ENCODE results near the gene SNX21. TPM values are rescaled to one million over a fixed set of nuclear protein-coding genes. Genes with fewer than 3 reads are reported as not detected.
"Not testable (repeated sequence)": the region's sequence is repeated elsewhere in the genome, so short reads cannot be mapped to it uniquely, and the experiment has no call there.

The SNX21 gene, protein sequence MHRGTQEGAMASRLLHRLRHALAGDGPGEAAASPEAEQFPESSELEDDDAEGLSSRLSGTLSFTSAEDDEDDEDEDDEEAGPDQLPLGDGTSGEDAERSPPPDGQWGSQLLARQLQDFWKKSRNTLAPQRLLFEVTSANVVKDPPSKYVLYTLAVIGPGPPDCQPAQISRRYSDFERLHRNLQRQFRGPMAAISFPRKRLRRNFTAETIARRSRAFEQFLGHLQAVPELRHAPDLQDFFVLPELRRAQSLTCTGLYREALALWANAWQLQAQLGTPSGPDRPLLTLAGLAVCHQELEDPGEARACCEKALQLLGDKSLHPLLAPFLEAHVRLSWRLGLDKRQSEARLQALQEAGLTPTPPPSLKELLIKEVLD
- total RNA-seq (2014; rRNA removed; shearing (Covaris generic)): 19.7 and 55.0 TPM in 2 replicates

DNA sequence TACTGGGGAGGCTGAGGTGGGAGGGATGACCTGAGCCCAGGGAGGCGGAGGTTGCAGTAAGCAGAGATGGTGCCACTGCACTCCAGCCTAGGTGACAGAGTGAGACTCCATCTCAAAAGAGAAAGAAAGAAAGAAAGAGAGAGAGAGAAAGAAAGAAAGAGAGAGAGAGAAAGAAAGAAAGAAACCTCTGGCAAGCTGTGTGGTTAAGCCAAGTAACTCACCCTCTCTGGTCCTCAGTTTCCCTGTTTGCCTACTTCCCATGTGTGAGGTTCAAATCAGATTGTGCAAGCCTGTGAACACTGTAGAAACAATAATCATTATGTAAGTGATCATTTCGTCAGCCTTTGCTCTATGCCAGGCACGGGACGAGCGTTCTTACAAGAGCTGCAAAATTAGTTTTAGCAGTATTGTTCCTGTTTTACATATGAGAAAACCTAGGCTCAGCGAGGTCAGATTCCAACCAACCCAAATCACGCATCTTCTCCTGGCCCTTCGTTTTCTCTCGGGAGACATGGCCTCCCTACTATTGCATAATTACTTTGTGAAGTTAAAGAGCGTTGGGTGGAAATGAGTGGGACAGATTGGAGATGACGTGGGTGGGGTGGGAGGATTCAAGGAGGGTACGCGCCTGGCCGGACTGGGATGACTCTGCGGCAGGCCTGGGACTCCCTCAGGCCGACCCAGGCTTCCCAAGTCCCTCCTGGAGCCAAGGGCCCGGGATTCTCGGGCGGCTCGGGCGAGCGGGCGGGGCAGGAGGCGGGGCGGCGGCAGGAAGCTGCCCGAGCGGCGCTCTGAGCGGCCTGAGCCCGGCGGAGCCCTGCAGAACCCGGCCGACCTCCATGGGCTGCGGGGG is at the start of gene SNX21:
Gene SNX21 (plus strand): TSS at position 770 of the 853 bp plus-strand sequence. CDS start 121 bp downstream, outside the sequence.
- H3K9me3 ChIP-seq (replicated peaks): no peaks in the 10 kb centered on the region
- peak; percentile 85 to 89 for DNase-seq (ENCODE audit: low read depth in 1 of 2, low spot score in 2 of 2)
- H3K4me3 ChIP-seq: peak within 1 kb of the TSS; percentile 61
- H3K27me3 ChIP-seq (replicated peaks): no peaks in the 10 kb centered on the region
- H3K27ac ChIP-seq: peak within 1 kb of the TSS; percentile 39
- H3K4me1 ChIP-seq (replicated peaks): peaks cover 26% of the 10 kb centered on the region
- H3K36me3 ChIP-seq: peaks cover 19% of the 10 kb centered on the region

GRCh38 chr20:45788351-45788750 is 45.2 kb upstream of the SNX21 start:
- Histone ChIP-seq H3K27ac (no peak overlapping the region), H3K36me3 (peaks cover 4% of the 10 kb centered on the region; the same call in 1 of the 2 replicates), H3K9me3 (replicated peaks) (no peaks in the 10 kb centered on the region), H3K4me3 (no peak overlapping the region), H3K27me3 (replicated peaks) (peaks cover 3% of the 10 kb centered on the region; the same call in 1 of the 2 replicates), H3K4me1 (replicated peaks) (peaks cover 12% of the 10 kb centered on the region)
- DNase-seq (ENCODE audit: low read depth in 1 of 2, low spot score in 2 of 2): no peak

DNA sequence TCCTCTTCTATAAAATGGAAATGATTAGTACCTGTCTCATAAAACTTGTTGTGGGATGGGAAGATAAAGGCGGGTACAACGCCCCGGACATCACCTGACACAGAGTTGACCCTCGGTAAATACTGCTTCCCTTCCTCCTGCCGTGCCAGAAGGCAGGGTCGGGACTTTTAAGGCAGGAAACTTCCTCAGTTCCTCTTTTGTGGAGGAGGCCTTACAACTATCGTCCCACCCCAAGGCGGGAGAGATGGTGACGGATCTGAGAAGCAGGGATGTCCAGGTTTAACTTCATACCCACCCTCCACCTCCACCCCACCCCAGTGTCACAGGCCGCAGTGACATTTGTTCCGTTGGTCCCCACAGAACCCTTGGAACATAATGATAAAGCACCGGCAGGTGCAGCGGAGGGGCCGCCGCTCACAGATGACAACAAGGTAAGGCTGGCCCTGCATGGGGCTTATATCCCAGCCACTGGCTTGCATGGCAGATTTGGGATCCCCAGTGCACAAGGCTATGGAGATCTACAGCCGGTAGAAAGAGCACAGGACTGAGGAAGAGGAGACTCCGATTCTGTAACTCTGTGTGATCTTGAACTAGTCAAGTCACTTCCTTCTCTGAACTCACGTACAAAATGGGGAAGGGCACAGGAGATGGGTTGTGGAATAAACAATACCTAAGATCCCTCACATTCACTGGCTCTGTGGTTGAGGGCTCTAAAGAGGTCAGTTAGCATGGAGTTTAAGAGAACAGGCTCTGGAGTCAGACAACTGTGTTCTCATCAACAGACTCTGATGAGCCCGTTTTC is 41.1 kb upstream of the SNX21 start:
- H3K4me3 ChIP-seq: peak overlapping the region; percentile 87

GRCh38 chr20:45796337-45797065 is 37.1 kb upstream of the SNX21 start:
- Histone ChIP-seq H3K27ac (no peak overlapping the region), H3K36me3 (peaks cover 44% of the 10 kb centered on the region), H3K4me1 (replicated peaks) (peaks cover 6% of the 10 kb centered on the region), H3K9me3 (replicated peaks) (no peaks in the 10 kb centered on the region), H3K4me3 (no peak overlapping the region), H3K27me3 (replicated peaks) (no peaks in the 10 kb centered on the region)
- DNase-seq (ENCODE audit: low read depth in 1 of 2, low spot score in 2 of 2): no peak

More for the DNA sequence above, 41.1 kb upstream of the SNX21 start:
- no peak for DNase-seq (ENCODE audit: low read depth in 1 of 2, low spot score in 2 of 2)
- Histone ChIP-seq H3K27me3 (replicated peaks) (peaks cover 3% of the 10 kb centered on the region; the same call in 1 of the 2 replicates), H3K9me3 (replicated peaks) (no peaks in the 10 kb centered on the region), H3K27ac (peak overlapping the region; percentile 74), H3K36me3 (peaks cover 36% of the 10 kb centered on the region), H3K4me1 (replicated peaks) (peaks cover 10% of the 10 kb centered on the region)

- not testable (repeated sequence) for H3K27ac ChIP-seq; H3K4me3 ChIP-seq; H3K4me1 ChIP-seq (replicated peaks); H3K9me3 ChIP-seq (replicated peaks); DNase-seq (ENCODE audit: low read depth in 1 of 2, low spot score in 2 of 2); H3K27me3 ChIP-seq (replicated peaks)
- peaks cover 51% of the 10 kb centered on the region for H3K36me3 ChIP-seq
Observed at GRCh38 chr20:45797510-45797909, 36.1 kb upstream of the SNX21 start.

DNA sequence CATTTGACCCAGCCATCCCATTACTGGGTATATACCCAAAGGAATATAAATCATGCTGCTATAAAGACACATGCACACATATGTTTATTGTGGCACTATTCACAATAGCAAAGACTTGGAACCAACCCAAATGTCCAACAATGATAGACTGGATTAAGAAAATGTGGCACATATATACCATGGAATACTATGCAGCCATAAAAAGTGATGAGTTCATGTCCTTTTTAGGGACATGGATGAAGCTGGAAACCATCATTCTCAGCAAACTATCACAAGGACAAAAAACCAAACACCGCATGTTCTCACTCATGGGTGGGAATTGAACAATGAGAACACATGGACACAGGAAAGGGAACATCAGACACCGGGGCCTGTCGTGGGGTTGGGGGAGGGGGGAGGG is 35.6 kb upstream of the SNX21 start:
- H3K4me1 ChIP-seq (replicated peaks); H3K9me3 ChIP-seq (replicated peaks); H3K27me3 ChIP-seq (replicated peaks); H3K27ac ChIP-seq; DNase-seq (ENCODE audit: low read depth in 1 of 2, low spot score in 2 of 2); H3K4me3 ChIP-seq: not testable (repeated sequence)
- peaks cover 55% of the 10 kb centered on the region for H3K36me3 ChIP-seq

DNA sequence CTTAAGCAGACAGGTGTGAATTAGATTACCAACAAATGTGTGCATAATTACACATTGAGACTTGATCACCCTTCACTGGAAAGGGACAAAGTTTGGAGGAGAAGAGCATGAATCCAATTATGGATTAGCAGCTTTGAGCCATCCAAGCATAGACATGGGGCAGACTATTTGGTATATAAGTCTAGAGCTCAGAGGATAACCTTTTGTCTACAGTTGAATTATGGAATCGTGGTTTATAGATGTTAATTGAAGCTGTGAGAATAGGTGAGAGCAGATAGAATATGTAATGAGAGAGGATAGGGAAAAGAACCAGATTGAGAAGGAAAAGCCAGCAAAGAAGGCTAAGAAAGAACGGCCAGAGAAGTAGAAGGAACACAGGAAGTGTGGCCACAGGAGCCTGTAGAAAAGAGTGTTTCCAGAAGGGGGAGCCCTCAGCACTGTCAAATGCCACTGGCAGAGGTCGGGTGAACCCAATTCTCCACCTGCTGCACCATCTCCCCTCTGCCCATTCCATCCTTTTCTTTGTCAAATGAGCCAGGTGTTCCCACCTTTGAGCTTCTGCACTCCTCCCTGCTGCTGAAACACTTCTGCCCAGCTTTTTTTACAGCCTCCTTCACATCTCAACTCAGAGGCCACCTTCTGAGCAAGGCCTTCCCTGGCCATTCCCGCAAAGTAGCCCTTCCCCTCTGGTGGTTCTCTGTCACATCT is 34.5 kb upstream of the SNX21 start:
- DNase-seq (ENCODE audit: low read depth in 1 of 2, low spot score in 2 of 2): peak; percentile 44 to 59
- Histone ChIP-seq H3K36me3 (peaks cover 62% of the 10 kb centered on the region), H3K27ac (no peak overlapping the region), H3K9me3 (replicated peaks) (no peaks in the 10 kb centered on the region), H3K4me3 (no peak overlapping the region), H3K4me1 (replicated peaks) (no peaks in the 10 kb centered on the region), H3K27me3 (replicated peaks) (no peaks in the 10 kb centered on the region)

DNA sequence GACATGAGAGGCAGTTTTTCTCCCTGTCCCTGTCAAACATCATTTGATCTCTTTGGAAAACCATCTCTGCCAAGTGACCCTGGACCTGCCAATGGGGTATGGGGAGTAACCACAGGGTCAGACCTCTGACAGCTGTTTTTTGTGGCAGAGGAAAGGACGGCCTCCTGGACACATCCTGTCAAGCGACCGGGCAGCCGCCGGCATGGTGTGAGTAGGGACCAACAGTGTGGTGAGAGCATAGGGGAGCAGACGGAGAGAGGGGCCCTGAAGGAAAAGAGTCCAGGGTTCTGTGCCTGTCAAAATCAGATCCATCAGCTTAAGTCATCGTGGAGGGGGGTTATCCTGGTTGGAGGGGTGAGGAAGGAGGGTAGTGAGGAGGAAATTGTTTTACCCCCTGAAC is 31.7 kb upstream of the SNX21 start:
- DNase-seq (ENCODE audit: low read depth in 1 of 2, low spot score in 2 of 2): no peak
- no peaks in the 10 kb centered on the region for H3K4me1 ChIP-seq (replicated peaks)
- no peaks in the 10 kb centered on the region for H3K27me3 ChIP-seq (replicated peaks)
- no peak overlapping the region for H3K27ac ChIP-seq
- H3K4me3 ChIP-seq: no peak overlapping the region
- H3K9me3 ChIP-seq (replicated peaks): no peaks in the 10 kb centered on the region
- peaks cover 62% of the 10 kb centered on the region for H3K36me3 ChIP-seq

GRCh38 chr20:45810191-45810970 is 23.2 kb upstream of the SNX21 start:
- Histone ChIP-seq H3K4me1 (replicated peaks) (peaks cover 19% of the 10 kb centered on the region), H3K27me3 (replicated peaks) (no peaks in the 10 kb centered on the region)

DNA sequence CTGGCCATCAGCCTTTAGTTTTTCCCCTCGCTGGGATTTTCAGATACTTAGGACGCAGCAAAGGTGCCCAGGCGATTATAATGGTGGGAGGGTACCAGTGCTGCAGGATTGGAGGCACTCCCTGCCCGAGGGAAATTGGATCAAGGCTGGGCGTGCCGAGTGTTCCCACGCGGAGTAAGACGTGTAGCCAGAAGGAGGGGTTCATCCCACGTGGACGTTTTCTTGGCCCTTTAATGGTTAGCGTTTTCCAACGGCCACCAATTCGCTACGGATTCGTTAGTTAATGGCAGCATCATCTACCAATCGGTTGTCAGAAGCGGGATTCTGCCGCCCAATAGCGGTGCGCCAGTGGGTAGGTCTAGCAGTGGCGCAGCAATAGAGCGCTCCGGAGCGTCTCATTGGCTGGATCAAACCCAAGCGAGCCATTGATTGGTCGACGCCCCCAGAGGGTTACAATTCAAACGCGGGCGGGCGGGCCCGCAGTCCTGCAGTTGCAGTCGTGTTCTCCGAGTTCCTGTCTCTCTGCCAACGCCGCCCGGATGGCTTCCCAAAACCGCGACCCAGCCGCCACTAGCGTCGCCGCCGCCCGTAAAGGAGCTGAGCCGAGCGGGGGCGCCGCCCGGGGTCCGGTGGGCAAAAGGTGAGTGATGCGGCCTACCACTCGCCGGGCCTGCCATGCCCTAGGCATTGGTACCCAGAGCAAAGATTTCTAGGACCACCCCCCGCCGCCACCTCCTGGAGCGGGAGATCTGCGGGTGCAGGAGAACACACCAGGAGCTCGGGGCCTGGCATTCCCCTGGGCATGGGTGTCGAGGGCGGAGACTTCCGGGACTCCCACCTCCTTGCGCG is 21.2 kb upstream of the SNX21 start, which contains the start of gene UBE2C:
Gene UBE2C (plus strand): TSS at position 488 of the 849 bp plus-strand sequence. CDS start 52 bp downstream, at position 540.
- peaks cover 85% of the 10 kb centered on the region for H3K36me3 ChIP-seq
- H3K27me3 ChIP-seq (replicated peaks): no peaks in the 10 kb centered on the region
- H3K27ac ChIP-seq: peak within 1 kb of the TSS; percentile 92
- DNase-seq (ENCODE audit: low read depth in 1 of 2, low spot score in 2 of 2): peak; percentile 94 to 98
- peaks cover 39% of the 10 kb centered on the region for H3K4me1 ChIP-seq (replicated peaks)
- H3K9me3 ChIP-seq (replicated peaks): no peaks in the 10 kb centered on the region
- H3K4me3 ChIP-seq: peak within 1 kb of the TSS; percentile 81

More at GRCh38 chr20:45810191-45810970, 23.2 kb upstream of the SNX21 start:
- DNase-seq (ENCODE audit: low read depth in 1 of 2, low spot score in 2 of 2): no peak
- Histone ChIP-seq H3K36me3 (peaks cover 82% of the 10 kb centered on the region), H3K27ac (no peak overlapping the region), H3K4me3 (no peak overlapping the region), H3K9me3 (replicated peaks) (no peaks in the 10 kb centered on the region)

DNA sequence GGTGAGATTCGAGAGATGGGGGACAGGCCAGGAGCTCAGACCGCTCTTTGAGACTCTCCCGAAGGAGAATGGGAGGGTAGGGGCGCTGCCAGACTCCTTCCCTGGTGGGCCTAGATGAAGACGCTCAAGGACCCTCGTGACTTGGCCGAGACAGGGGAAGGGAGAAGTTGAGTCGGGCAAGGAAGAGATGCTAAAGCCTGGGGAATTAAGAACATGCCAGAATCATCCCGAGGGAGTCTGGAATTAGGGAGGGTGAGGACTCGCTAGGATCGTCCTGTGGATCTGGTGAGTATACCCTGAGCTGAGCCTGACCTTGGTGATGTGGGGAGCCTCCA is 20.6 kb upstream of the SNX21 start:
- H3K4me1 ChIP-seq (replicated peaks): peaks cover 45% of the 10 kb centered on the region
- H3K4me3 ChIP-seq: peak overlapping the region; percentile 81
- H3K27me3 ChIP-seq (replicated peaks): no peaks in the 10 kb centered on the region
- no peaks in the 10 kb centered on the region for H3K9me3 ChIP-seq (replicated peaks)
- no peak for DNase-seq (ENCODE audit: low read depth in 1 of 2, low spot score in 2 of 2)
- H3K27ac ChIP-seq: peak overlapping the region; percentile 92
- peaks cover 81% of the 10 kb centered on the region for H3K36me3 ChIP-seq

All from SJSA1 (cell line).